Immature natural killer cell (primary cell): ENCODE data around the gene ARL8B. TPM values are rescaled to one million over a fixed set of nuclear protein-coding genes. Genes with fewer than 3 reads are reported as not detected.

Source experiments
- DNase-seq, 3 donors: peaks; one replicate each; pipeline ENCODE4 v3.0.0; 2022; ENCODE audit warnings: mixed read lengths in 1 of 3
- H3K27ac Mint-ChIP-seq, 6 donors: one replicate each; pipeline ENCODE4 v1.8.0; 2020; ENCODE audit warnings: mixed read lengths in 6 of 6, mild to moderate bottlenecking in 5 of 6, inconsistent platforms in 4 of 6, moderate library complexity in 3 of 6
- H3K27me3 Mint-ChIP-seq, 3 donors: one replicate each; pipeline ENCODE4 v1.8.0; 2020 to 2021; ENCODE audit warnings: low read depth in 3 of 3, mild to moderate bottlenecking in 3 of 3, mixed read lengths in 3 of 3, moderate library complexity in 3 of 3, inconsistent platforms in 1 of 3
- H3K36me3 Mint-ChIP-seq, 3 donors: one replicate each; pipeline ENCODE4 v1.8.0; 2020; ENCODE audit warnings: mixed read lengths in 3 of 3, inconsistent platforms in 2 of 3, mild to moderate bottlenecking in 2 of 3
- H3K4me1 Mint-ChIP-seq, 2 donors: one replicate each; pipeline ENCODE4 v1.8.0; 2020; ENCODE audit warnings: inconsistent platforms in 2 of 2, mild to moderate bottlenecking in 2 of 2, mixed read lengths in 2 of 2, moderate library complexity in 1 of 2
- H3K4me3 Mint-ChIP-seq, 5 donors: one replicate each; pipeline ENCODE4 v1.8.0; 2020; ENCODE audit warnings: mild to moderate bottlenecking in 5 of 5, mixed read lengths in 5 of 5, inconsistent platforms in 3 of 5, moderate library complexity in 3 of 5
- H3K9me3 Mint-ChIP-seq, 6 donors: one replicate each; pipeline ENCODE4 v1.8.0; 2020; ENCODE audit warnings: mild to moderate bottlenecking in 6 of 6, mixed read lengths in 6 of 6, inconsistent platforms in 4 of 6, moderate library complexity in 3 of 6
- polyA plus RNA-seq, 3 donors: library from polyadenylated mRNA; unstranded; fragments of 300-500 nt; fragmentation: Illumina TruSeq; gene quantifications; one replicate each; pipeline ENCODE4 v1.2.3, GENCODE V29; 2021

ARL8B gene
- polyA plus RNA-seq, 3 donors from 2014 or later = 37.7 to 63.4 (median 39.4) TPM

- peak; percentile 41 to 58 (median 58) for DNase-seq
- Mint-ChIP-seq H3K4me1 (peaks cover 51 to 59% of the 10 kb centered on the region in 2 donors), H3K36me3 (no peaks in the 10 kb centered on the region), H3K9me3 (no peaks in the 10 kb centered on the region), H3K27me3 (peaks cover 5 to 17% (median 5%) of the 10 kb centered on the region in 3 donors), H3K4me3 (peak overlapping the region; percentile 86 to 96 (median 93)), H3K27ac (peak overlapping the region; percentile 85 to 96 (median 92))
These were observed 932 bp downstream of the ARL8B start for GRCh38 chr3:5122741-5123706.

- Mint-ChIP-seq H3K27ac (peak overlapping the region in 5 of 6 donors; percentile 58 to 96 (median 75)), H3K27me3 (peaks cover 5 to 17% (median 5%) of the 10 kb centered on the region in 3 donors), H3K36me3 (no peaks in the 10 kb centered on the region), H3K9me3 (no peaks in the 10 kb centered on the region), H3K4me3 (peak overlapping the region; percentile 30 to 91 (median 75)), H3K4me1 (peaks cover 56 to 66% of the 10 kb centered on the region in 2 donors)
- no peak for DNase-seq
These were observed 1.8 kb downstream of the ARL8B start for GRCh38 chr3:5123937-5124336.

GRCh38 chr3:5126586-5126985 is 4.5 kb downstream of the ARL8B start:
- Mint-ChIP-seq H3K4me1 (peaks cover 69 to 89% of the 10 kb centered on the region in 2 donors), H3K36me3 (no peaks in the 10 kb centered on the region), H3K27ac (peak overlapping the region in 2 of 6 donors; percentile 40 to 64), H3K4me3 (no peak overlapping the region), H3K9me3 (no peaks in the 10 kb centered on the region), H3K27me3 (peaks cover 5 to 19% (median 5%) of the 10 kb centered on the region in 3 donors)
- DNase-seq = no peak

- no peak overlapping the region for H3K4me3 Mint-ChIP-seq
- peaks cover 0 to 6% (median 3%) of the 10 kb centered on the region in 3 donors for H3K27me3 Mint-ChIP-seq
These were observed 6.8 kb downstream of the ARL8B start for GRCh38 chr3:5128849-5129248.

GRCh38 chr3:5133239-5134018 is 11.3 kb downstream of the ARL8B start:
- Mint-ChIP-seq H3K9me3 (no peaks in the 10 kb centered on the region), H3K36me3 (no peaks in the 10 kb centered on the region), H3K4me3 (no peak overlapping the region), H3K4me1 (peaks cover 55 to 84% of the 10 kb centered on the region in 2 donors), H3K27ac (peak overlapping the region in 3 of 6 donors; percentile 18 to 69 (median 38)), H3K27me3 (peaks cover 0 to 4% (median 3%) of the 10 kb centered on the region in 3 donors)
- DNase-seq = no peak

More at GRCh38 chr3:5128849-5129248, 6.8 kb downstream of the ARL8B start:
- Mint-ChIP-seq H3K9me3 (no peaks in the 10 kb centered on the region), H3K4me1 (peaks cover 63 to 92% of the 10 kb centered on the region in 2 donors), H3K27ac (peak overlapping the region in 1 of 6 donors; percentile 35), H3K36me3 (no peaks in the 10 kb centered on the region)
- no peak for DNase-seq

GRCh38 chr3:5134019-5134391 is 11.9 kb downstream of the ARL8B start:
- no peaks in the 10 kb centered on the region for H3K36me3 Mint-ChIP-seq
- no peaks in the 10 kb centered on the region for H3K9me3 Mint-ChIP-seq
- DNase-seq = no peak
- H3K4me1 Mint-ChIP-seq = peaks cover 57 to 86% of the 10 kb centered on the region in 2 donors
- H3K27me3 Mint-ChIP-seq = peaks cover 0 to 4% (median 3%) of the 10 kb centered on the region in 3 donors
- H3K27ac Mint-ChIP-seq = peak overlapping the region in 3 of 6 donors; percentile 23 to 64 (median 45)
- H3K4me3 Mint-ChIP-seq = no peak overlapping the region

GRCh38 chr3:5134499-5134898 is 12.4 kb downstream of the ARL8B start:
- H3K4me1 Mint-ChIP-seq = peaks cover 59 to 86% of the 10 kb centered on the region in 2 donors
- H3K27ac Mint-ChIP-seq = peak overlapping the region in 5 of 6 donors; percentile 23 to 64 (median 35)
- peaks cover 0 to 4% (median 3%) of the 10 kb centered on the region in 3 donors for H3K27me3 Mint-ChIP-seq
- H3K9me3 Mint-ChIP-seq = no peaks in the 10 kb centered on the region
- no peak for DNase-seq
- H3K4me3 Mint-ChIP-seq = no peak overlapping the region
- H3K36me3 Mint-ChIP-seq = no peaks in the 10 kb centered on the region

- Mint-ChIP-seq H3K36me3 (no peaks in the 10 kb centered on the region), H3K27me3 (peaks cover 0 to 3% (median 2%) of the 10 kb centered on the region in 3 donors), H3K4me1 (peaks cover 68 to 86% of the 10 kb centered on the region in 2 donors), H3K4me3 (peak overlapping the region in 1 of 5 donors; percentile 39), H3K27ac (peak overlapping the region; percentile 12 to 77 (median 68)), H3K9me3 (no peaks in the 10 kb centered on the region)
- peak; percentile 25 to 45 (median 36) for DNase-seq
These were observed 14.3 kb downstream of the ARL8B start for GRCh38 chr3:5136211-5136918.

GRCh38 chr3:5136919-5137429 is 14.9 kb downstream of the ARL8B start:
- DNase-seq = no peak
- Mint-ChIP-seq H3K9me3 (no peaks in the 10 kb centered on the region), H3K36me3 (no peaks in the 10 kb centered on the region), H3K27me3 (peaks cover 0 to 3% (median 2%) of the 10 kb centered on the region in 3 donors), H3K4me3 (no peak overlapping the region), H3K27ac (peak overlapping the region; percentile 1 to 77 (median 42)), H3K4me1 (peaks cover 74 to 89% of the 10 kb centered on the region in 2 donors)

GRCh38 chr3:5138214-5138981 is 16.3 kb downstream of the ARL8B start:
- peaks cover 0 to 2% (median 0%) of the 10 kb centered on the region in 3 donors for H3K36me3 Mint-ChIP-seq
- H3K27me3 Mint-ChIP-seq = peaks cover 0 to under 1% (median 0%) of the 10 kb centered on the region in 3 donors
- peaks cover 73 to 87% of the 10 kb centered on the region in 2 donors for H3K4me1 Mint-ChIP-seq
- H3K4me3 Mint-ChIP-seq = no peak overlapping the region
- no peaks in the 10 kb centered on the region for H3K9me3 Mint-ChIP-seq
- no peak for DNase-seq
- H3K27ac Mint-ChIP-seq = peak overlapping the region in 4 of 6 donors; percentile 15 to 67 (median 38)

GRCh38 chr3:5140230-5140621 is 18.1 kb downstream of the ARL8B start:
- Mint-ChIP-seq H3K27ac (peak overlapping the region in 3 of 6 donors; percentile 20 to 63 (median 59)), H3K4me1 (peaks cover 78 to 87% of the 10 kb centered on the region in 2 donors), H3K36me3 (peaks cover 0 to 16% (median 0%) of the 10 kb centered on the region in 3 donors), H3K27me3 (peaks cover 0 to 3% (median 0%) of the 10 kb centered on the region in 3 donors), H3K4me3 (peak overlapping the region in 1 of 5 donors; percentile 27), H3K9me3 (peaks cover 0 to 5% (median 0%) of the 10 kb centered on the region in 6 donors)
- no peak for DNase-seq

- peaks cover 78 to 93% of the 10 kb centered on the region in 2 donors for H3K4me1 Mint-ChIP-seq
- H3K4me3 Mint-ChIP-seq = no peak overlapping the region
- no peak for DNase-seq
- peak overlapping the region in 4 of 6 donors; percentile 5 to 59 (median 32) for H3K27ac Mint-ChIP-seq
- peaks cover 0 to 3% (median 0%) of the 10 kb centered on the region in 3 donors for H3K27me3 Mint-ChIP-seq
- peaks cover 0 to 20% (median 0%) of the 10 kb centered on the region in 3 donors for H3K36me3 Mint-ChIP-seq
- H3K9me3 Mint-ChIP-seq = peaks cover 0 to 5% (median 0%) of the 10 kb centered on the region in 6 donors
These were observed 18.7 kb downstream of the ARL8B start for GRCh38 chr3:5140839-5141238.
